H54 (cell line): ENCODE data around the gene CUL2.

Source experiments
- DNase-seq: peaks from one replicate; pipeline ENCODE4 v3.0.0; 2011; ENCODE audit warnings: low spot score, mixed read lengths; ENCODE audit not compliant: insufficient read length
- FAIRE-seq: peaks from 3 replicates; lab custom pipeline; 2011; peaks lifted over from hg19 to GRCh38; lab: Jason Lieb, UNC
- POLR2A ChIP-seq: IDR thresholded peaks from 2 replicates; pipeline ENCODE4 v1.6.1; 2011; ENCODE audit warnings: low read depth, mild to moderate bottlenecking, low read length

The CUL2 gene

GRCh38 chr10:34969171-34969570 is 121.0 kb downstream of the CUL2 start:
- no peak for TF ChIP-seq POLR2A
- FAIRE-seq, result no peak

DNA sequence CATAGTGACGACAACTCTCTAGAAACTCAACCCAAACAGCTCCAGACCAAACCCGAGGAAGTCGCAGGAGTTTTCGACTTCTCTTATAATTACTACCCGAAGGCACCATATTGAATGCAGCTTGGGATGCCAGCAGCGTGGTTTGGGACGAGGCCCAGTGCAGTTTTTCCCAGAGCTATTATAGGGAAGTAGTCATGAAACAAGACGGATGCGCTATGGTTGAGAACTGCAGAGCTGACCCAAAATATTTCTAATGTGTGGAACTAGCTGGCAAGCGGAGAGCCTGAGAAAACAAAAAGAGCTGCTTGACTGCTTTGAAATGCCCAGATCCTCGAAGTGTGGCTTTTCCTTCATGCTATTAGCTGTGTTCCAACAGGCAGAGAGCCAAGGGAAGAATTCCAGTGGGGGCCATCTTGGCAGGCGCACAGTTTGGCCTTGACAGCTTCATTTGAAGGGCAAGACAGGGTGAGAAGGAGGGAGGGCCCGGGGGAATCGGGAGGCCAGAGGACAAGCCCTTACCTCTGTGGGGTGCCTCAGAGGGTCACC is 122.7 kb downstream of the CUL2 start:
- no peak for FAIRE-seq
- TF ChIP-seq POLR2A, result no peak
- DNase-seq, result no peak

More at GRCh38 chr10:34969171-34969570, 121.0 kb downstream of the CUL2 start:
- no peak for DNase-seq

GRCh38 chr10:34966451-34966850 is 123.7 kb downstream of the CUL2 start:
- no peak for TF ChIP-seq POLR2A
- FAIRE-seq (no peak), DNase-seq (no peak)

GRCh38 chr10:34966040-34966439 is 124.1 kb downstream of the CUL2 start:
- no peak for DNase-seq
- no peak for FAIRE-seq
- TF ChIP-seq POLR2A, result no peak

GRCh38 chr10:34964166-34964800 is 125.9 kb downstream of the CUL2 start:
- FAIRE-seq, result no peak
- no peak for DNase-seq
- no peak for TF ChIP-seq POLR2A

- no peak for TF ChIP-seq POLR2A
- DNase-seq (no peak), FAIRE-seq (no peak)
Measured at GRCh38 chr10:34962866-34963265, 127.3 kb downstream of the CUL2 start.

GRCh38 chr10:34960983-34961382 is 129.2 kb downstream of the CUL2 start:
- TF ChIP-seq POLR2A, result no peak
- FAIRE-seq (no peak), DNase-seq (no peak)

DNA sequence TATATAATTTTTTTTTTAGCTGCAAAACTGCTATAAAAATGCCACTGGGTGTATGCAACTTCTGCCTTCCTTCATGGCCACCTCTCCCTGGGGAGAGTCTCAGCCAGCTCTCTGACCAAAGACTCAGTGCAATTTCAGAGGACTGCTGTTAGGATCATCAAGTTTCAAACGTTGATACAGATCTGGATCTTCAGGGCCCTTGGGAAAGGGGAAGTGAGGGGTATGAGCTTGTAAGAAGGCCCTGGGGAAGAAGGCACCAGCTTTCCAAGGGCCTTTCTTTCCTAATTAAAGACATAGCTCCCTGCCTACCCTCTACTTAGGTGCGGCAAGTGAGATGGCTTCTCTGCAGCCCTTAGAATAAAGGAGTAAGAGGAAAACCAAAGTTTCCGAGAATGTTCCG is 130.4 kb downstream of the CUL2 start:
- DNase-seq (no peak), FAIRE-seq (no peak)
- no peak for TF ChIP-seq POLR2A

DNA sequence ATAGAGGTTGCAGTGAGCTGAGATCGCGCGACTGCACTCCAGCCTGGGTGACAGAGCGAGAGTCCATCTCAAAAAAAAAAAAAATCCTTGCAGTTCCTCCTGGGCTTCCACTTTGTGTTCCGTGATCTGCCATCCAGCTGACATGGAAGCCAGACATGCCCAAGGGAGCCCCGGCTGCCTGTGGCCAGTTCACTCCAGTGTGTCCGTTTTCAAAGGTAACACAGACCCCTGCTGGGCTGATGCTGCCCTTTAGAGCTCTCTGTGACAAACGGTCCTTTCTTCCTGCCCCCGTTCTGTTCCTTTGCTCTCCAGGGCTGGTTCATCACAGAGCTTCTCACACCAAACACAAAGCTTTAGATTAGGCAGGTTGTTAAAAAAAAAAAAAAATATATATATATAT is 130.8 kb downstream of the CUL2 start:
- DNase-seq, result no peak
- no peak for TF ChIP-seq POLR2A
- no peak for FAIRE-seq
